Measurements from ENCODE around the gene HTT.
A peak's percentile ranks its signal among the peaks of the same experiment; 100 is the strongest.

The HTT gene

DNA sequence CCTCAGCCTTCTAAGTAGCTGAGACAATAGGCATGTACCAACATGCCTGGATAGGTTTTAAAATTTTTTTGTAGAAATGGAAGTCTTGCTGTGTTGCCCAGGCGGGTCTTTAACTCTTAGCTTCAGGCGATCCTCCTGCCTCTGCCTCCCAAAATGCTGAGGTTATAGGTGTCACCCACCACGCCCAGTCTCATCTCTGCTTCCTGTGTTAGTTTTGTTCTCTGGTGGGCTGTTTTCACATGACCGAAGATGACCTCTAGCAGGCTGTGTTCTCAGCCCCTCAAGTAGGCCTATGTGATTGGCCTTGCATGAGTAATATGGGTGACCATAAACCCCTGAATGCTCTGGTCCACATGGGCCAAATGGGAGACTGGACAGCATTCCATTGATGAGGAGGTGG, 117.7 kb downstream of the HTT start:
- peak; percentile 11 for DNase-seq (ENCODE audit: low read depth)
- no peak overlapping the region for H3K4me3 ChIP-seq (ENCODE audit: low read depth, low read length)
- TF ChIP-seq, protein P1, sequence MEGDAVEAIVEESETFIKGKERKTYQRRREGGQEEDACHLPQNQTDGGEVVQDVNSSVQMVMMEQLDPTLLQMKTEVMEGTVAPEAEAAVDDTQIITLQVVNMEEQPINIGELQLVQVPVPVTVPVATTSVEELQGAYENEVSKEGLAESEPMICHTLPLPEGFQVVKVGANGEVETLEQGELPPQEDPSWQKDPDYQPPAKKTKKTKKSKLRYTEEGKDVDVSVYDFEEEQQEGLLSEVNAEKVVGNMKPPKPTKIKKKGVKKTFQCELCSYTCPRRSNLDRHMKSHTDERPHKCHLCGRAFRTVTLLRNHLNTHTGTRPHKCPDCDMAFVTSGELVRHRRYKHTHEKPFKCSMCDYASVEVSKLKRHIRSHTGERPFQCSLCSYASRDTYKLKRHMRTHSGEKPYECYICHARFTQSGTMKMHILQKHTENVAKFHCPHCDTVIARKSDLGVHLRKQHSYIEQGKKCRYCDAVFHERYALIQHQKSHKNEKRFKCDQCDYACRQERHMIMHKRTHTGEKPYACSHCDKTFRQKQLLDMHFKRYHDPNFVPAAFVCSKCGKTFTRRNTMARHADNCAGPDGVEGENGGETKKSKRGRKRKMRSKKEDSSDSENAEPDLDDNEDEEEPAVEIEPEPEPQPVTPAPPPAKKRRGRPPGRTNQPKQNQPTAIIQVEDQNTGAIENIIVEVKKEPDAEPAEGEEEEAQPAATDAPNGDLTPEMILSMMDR (IDR thresholded peaks at IDR 0.05; ENCODE audit: insufficient read depth, low read depth, low read length, missing control alignments) = no peak

DNA sequence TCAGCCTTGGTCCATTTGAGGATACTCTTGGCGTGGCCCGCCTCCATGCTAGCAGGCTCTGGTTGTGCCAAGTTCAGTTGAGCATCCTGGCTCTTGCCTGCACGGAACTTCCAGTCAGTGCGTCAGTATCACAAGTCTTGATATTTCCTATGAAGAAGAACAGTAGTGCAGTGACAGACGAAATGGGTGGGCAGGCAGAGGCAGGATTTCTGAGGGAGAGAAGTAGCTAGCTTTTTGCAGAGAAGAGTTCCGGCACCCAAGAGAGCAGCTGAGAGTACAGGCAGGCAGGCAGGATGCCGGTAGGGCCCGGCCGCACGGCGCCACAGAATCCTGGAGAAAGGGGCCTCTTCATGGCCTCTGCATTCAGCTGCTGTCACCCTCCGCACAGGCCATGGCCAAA, 118.3 kb downstream of the HTT start:
- no peak for DNase-seq (ENCODE audit: low read depth)
- TF ChIP-seq, protein P1 (IDR thresholded peaks at IDR 0.05; ENCODE audit: insufficient read depth, low read depth, low read length, missing control alignments) = no peak
- no peak overlapping the region for H3K4me3 ChIP-seq (ENCODE audit: low read depth, low read length)

DNA sequence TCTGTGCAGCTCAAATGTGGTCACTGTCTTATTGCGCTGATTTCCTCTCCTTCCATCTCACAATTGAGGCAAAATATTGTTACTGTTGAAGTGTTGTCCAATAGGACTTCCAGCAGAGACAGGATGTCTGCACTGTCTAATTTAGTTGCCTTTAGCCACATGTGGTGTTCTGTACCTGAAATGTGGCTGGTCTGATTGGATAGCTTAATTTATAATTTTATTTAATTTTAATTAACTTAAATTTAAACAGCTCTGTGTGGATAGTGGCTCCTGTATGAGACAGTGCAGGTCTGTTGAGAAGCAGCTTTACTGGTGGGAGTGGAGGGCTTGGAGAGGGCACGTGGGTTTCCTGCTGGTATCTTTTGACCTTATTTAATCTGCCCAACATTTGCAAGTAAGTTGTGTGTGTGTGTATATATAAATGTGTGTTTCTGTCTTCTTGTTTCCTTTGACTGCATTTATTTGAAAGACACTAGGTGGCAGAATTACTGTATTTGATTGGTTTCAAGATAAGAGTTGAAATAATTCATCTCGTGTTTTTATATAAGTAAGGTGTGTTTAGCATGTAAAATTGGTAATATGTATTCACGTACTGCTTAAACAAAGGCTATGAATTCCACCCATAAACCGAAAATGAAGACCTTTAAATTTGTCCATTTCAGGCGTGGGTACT, 119.2 kb downstream of the HTT start:
- no peak overlapping the region for H3K4me3 ChIP-seq (ENCODE audit: low read depth, low read length)
- TF ChIP-seq, protein P1 (IDR thresholded peaks at IDR 0.05; ENCODE audit: insufficient read depth, low read depth, low read length, missing control alignments) = no peak
- no peak for DNase-seq (ENCODE audit: low read depth)

DNA sequence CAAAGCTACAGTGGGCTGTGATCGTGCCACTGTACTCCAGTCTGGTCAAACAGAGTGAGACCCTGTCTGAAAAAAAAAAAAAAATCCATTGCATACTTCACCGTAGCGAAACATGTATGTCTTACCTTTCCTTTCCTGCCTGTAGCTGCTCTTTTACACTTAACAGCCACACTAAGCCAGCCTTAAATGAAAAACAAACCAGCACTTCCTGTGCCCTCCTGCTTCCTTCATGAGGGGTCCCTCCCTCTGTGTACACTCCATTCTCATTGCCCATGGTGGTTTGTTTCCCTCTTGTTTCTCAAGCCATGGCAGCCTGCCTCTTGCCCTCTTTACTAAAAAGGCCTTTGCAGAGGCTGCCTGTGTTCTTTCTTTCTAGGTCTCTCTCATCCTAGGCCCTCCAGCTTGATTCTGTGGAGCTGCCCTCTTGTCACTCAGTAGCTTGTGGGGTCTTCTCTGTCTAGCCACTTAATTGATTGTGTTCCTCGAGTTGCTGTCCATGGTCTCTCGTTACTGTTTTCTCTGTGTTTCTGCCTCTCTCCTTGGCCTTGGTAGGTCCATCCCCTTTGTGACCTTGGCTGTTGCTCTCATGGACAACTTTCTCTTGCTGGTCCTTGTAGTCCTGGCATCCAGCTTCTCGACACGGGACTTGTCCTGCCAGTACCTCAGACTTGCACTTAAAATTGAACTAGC, 122.3 kb downstream of the HTT start:
- H3K4me3 ChIP-seq (ENCODE audit: low read depth, low read length) = no peak overlapping the region
- DNase-seq (ENCODE audit: low read depth) = no peak
- TF ChIP-seq, protein P1 (IDR thresholded peaks at IDR 0.05; ENCODE audit: insufficient read depth, low read depth, low read length, missing control alignments) = no peak

DNA sequence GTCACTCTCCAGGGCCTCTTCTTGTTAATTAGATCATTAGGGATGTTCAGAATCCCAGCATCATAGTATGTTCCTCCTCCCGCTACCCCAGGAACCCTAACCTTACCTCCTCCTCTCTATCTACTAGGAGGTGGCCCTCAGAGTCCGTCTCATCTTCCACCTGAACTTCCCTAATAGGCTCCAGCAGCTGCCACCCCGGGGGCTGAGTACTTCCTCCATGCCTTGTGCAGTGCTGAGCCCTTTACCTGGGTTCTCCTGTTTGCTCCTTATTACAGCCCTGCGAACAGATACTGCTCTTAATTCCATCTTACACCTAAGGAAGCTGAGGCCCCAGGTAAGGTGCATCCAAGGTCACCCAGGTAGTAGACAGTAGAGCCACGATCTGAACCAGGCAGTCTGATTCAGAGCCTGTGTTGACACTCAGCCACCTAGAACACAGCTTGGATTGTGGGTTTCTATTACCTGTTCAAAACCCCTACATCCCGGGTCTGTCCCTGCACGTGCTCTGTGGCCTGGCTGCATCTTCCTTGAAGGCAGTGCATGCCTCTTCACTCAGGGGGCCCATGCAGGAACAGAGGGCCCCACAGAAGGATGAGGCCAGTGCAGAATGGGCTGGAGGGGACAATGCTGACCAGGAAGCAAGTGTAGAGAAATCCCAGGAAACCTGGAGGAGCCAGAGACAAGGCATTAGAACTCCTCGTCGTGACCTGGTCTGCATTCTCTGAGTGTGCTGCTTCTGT, 123.1 kb downstream of the HTT start:
- no peak for DNase-seq (ENCODE audit: low read depth)
- TF ChIP-seq, protein P1 (IDR thresholded peaks at IDR 0.05; ENCODE audit: insufficient read depth, low read depth, low read length, missing control alignments) = no peak
- no peak overlapping the region for H3K4me3 ChIP-seq (ENCODE audit: low read depth, low read length)

DNA sequence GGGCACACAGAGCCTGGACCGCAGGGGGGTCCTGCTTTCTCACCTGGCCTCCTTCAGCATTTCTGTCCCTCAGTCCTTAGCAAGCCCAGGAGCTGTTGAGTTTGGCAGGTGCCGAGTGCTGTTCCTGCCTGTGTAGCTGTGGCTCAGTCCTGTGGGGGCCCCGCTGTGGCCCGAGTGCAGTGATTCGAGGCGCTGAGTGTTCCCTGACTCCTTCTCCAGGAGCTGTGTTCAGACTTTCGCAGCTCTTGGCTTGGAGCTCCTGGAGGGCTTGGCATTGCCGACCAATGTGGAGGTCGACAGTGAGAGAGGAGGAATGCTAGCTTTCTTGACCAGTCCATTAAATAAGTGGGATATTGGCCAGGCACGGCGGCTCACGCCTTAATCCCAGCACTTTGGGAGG, 124.4 kb downstream of the HTT start:
- DNase-seq (ENCODE audit: low read depth) = no peak
- H3K4me3 ChIP-seq (ENCODE audit: low read depth, low read length) = no peak overlapping the region
- TF ChIP-seq, protein P1 (IDR thresholded peaks at IDR 0.05; ENCODE audit: insufficient read depth, low read depth, low read length, missing control alignments) = no peak
